Erythroblast (primary cell): ENCODE measurements around the gene POLE.
"Not testable (repeated sequence)": the region's sequence is repeated elsewhere in the genome, so short reads cannot be mapped to it uniquely, and the experiment has no call there.

Experiments used
- DNase-seq, 2 experiments: peaks; one replicate each; lab custom pipeline; 2025; lab: John Stamatoyannopoulos, UW
- GATA1 ChIP-seq: IDR thresholded peaks from 2 replicates; pipeline ENCODE4 v1.6.1; 2011; ENCODE audit warnings: low read depth, mild to moderate bottlenecking, control low read depth, low read length, moderate library complexity
- POLR2A ChIP-seq: IDR thresholded peaks from 2 replicates; pipeline ENCODE4 v1.6.1; 2011; ENCODE audit warnings: mild to moderate bottlenecking, low read length

Gene POLE

GRCh38 chr12:132610051-132610759 lies 76.9 kb downstream of the POLE start, which contains the start of gene LRCOL1:
TSS of gene LRCOL1 (minus strand) at chr12:132610582. CDS start at chr12:132606251, 4,331 bp downstream.
- TF ChIP-seq POLR2A (no peak), GATA1 (no peak)
- no peak for DNase-seq

GRCh38 chr12:132608231-132609171 lies 78.6 kb downstream of the POLE start:
- TF ChIP-seq GATA1 (no peak), POLR2A (no peak)
- DNase-seq = no peak

GRCh38 chr12:132606927-132607326 lies 80.2 kb downstream of the POLE start:
- TF ChIP-seq GATA1 (no peak), POLR2A (no peak)
- no peak for DNase-seq

GRCh38 chr12:132606466-132606865 lies 80.7 kb downstream of the POLE start:
- TF ChIP-seq POLR2A (no peak), GATA1 (no peak)

GRCh38 chr12:132605892-132606291 lies 81.2 kb downstream of the POLE start:
- TF ChIP-seq GATA1 (no peak), POLR2A (no peak)
- DNase-seq = no peak

More at GRCh38 chr12:132606466-132606865, 80.7 kb downstream of the POLE start:
- no peak for DNase-seq

GRCh38 chr12:132604668-132605441 lies 82.3 kb downstream of the POLE start:
- no peak for DNase-seq
- TF ChIP-seq GATA1 (no peak), POLR2A (no peak)

- no peak for DNase-seq
- no peak for TF ChIP-seq GATA1
- TF ChIP-seq POLR2A = no peak
Measured at GRCh38 chr12:132604151-132604618, 83.0 kb downstream of the POLE start.

GRCh38 chr12:132603240-132604150 lies 83.6 kb downstream of the POLE start:
- no peak for DNase-seq
- TF ChIP-seq POLR2A (no peak), GATA1 (no peak)

GRCh38 chr12:132602572-132603239 lies 84.4 kb downstream of the POLE start:
- TF ChIP-seq POLR2A (no peak), GATA1 (no peak)
- no peak for DNase-seq

- TF ChIP-seq GATA1 = no peak
- TF ChIP-seq POLR2A = no peak
- no peak for DNase-seq
Measured at GRCh38 chr12:132601171-132601883, 85.8 kb downstream of the POLE start.

- peak; percentile 54 to 57 for DNase-seq
- TF ChIP-seq GATA1 (no peak), POLR2A (no peak)
Measured at GRCh38 chr12:132600048-132601032, 86.8 kb downstream of the POLE start.

- not testable (repeated sequence) for DNase-seq
Measured at GRCh38 chr12:132599502-132599901, 87.6 kb downstream of the POLE start.
